Measurements from ENCODE around the gene MORN4.

MORN4 gene

DNA sequence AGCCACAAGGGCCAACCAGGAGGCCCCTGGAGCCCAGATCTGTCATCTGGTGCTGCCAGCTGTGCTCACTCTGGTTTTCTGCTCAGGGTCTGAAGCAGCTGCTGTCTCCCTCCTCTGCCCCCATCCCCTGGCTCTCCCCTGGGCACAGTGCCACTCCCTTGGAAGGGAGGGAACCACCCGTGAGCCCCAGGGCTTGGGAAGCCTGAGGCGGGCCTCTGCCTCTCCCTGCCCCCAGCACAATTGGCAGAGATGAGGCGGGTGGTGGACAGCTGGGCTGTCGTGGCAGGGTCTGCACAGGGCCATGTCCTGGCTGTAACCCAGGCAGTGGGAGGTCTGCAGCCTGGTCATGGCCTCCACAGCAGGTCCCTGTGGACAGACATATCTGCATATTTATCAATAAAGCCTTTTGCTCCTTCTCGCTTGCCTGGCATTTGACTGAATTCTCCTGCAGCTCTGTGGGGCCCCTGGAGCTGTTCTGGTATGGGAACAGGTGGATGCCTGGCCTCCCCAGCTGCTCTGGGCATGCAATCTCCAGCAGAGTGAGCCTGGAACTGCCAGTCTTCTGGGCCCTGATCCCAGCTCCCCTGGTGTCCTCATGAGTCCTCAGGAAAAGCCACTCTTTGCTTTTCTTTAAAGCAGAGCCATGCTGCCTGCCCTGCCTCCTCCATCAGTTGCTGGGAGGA is 62.4 kb downstream of the MORN4 start:
- Histone ChIP-seq H3K9me3 (no peaks in the 10 kb centered on the region), H3K4me1 (peaks cover 8% of the 10 kb centered on the region; the same call in 1 of the 2 replicates), H3K4me3 (ENCODE audit: low read depth, low read length) (no peak overlapping the region), H3K27me3 (no peaks in the 10 kb centered on the region), H3K36me3 (no peaks in the 10 kb centered on the region)
- peak; percentile 56 for DNase-seq
- TF ChIP-seq, protein P1, sequence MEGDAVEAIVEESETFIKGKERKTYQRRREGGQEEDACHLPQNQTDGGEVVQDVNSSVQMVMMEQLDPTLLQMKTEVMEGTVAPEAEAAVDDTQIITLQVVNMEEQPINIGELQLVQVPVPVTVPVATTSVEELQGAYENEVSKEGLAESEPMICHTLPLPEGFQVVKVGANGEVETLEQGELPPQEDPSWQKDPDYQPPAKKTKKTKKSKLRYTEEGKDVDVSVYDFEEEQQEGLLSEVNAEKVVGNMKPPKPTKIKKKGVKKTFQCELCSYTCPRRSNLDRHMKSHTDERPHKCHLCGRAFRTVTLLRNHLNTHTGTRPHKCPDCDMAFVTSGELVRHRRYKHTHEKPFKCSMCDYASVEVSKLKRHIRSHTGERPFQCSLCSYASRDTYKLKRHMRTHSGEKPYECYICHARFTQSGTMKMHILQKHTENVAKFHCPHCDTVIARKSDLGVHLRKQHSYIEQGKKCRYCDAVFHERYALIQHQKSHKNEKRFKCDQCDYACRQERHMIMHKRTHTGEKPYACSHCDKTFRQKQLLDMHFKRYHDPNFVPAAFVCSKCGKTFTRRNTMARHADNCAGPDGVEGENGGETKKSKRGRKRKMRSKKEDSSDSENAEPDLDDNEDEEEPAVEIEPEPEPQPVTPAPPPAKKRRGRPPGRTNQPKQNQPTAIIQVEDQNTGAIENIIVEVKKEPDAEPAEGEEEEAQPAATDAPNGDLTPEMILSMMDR (IDR thresholded peaks at IDR 0.05; ENCODE audit: low read depth, low read length): no peak

DNA sequence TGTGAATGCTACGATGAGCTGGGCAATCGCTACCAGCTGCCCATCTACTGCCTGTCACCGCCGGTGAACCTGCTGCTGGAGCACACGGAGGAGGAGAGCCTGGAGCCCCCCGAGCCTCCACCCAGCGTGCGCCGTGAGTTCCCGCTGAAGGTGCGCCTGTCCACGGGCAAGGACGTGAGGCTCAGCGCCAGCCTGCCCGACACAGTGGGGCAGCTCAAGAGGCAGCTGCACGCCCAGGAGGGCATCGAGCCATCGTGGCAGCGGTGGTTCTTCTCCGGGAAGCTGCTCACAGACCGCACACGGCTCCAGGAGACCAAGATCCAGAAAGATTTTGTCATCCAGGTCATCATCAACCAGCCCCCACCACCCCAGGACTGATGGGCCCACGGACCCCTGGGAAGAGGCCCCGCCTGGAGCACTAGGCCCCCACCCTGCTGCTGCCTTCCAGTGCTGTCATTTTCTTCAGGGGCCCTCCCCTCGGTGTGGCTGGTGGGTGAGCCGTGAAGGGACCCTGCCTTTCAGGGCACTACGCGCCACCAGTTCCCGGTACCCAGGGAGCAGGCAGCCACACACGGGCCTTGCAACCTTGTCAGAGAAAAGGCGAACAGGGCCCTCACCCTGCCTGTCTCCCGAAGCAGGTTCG is 63.0 kb downstream of the MORN4 start:
- no peaks in the 10 kb centered on the region for H3K9me3 ChIP-seq
- TF ChIP-seq, protein P1 (IDR thresholded peaks at IDR 0.05; ENCODE audit: low read depth, low read length): no peak
- no peak for DNase-seq

DNA sequence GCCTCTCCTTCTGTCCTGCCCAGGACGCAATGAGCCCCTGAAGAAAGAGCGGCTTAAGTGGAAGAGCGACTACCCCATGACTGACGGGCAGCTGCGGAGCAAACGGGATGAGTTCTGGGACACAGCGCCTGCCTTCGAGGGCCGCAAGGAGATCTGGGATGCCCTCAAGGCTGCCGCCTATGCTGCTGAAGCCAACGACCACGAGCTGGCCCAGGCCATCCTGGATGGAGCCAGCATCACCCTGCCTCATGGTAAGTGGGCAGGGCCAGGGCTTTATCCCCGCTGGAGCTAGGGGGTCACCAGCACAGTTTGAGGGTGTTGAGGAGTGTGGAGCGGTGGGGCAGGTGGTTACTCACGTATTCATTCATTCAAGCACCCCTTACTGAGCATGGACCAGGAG is 65.4 kb downstream of the MORN4 start:
- Histone ChIP-seq H3K4me1 (peaks cover 8% of the 10 kb centered on the region; the same call in 1 of the 2 replicates), H3K9me3 (no peaks in the 10 kb centered on the region), H3K36me3 (no peaks in the 10 kb centered on the region), H3K27me3 (no peaks in the 10 kb centered on the region), H3K4me3 (ENCODE audit: low read depth, low read length) (no peak overlapping the region)
- TF ChIP-seq, protein P1 (IDR thresholded peaks at IDR 0.05; ENCODE audit: low read depth, low read length): no peak
- no peak for DNase-seq

More for the DNA sequence above, 63.0 kb downstream of the MORN4 start:
- Histone ChIP-seq H3K4me3 (ENCODE audit: low read depth, low read length) (no peak overlapping the region), H3K36me3 (no peaks in the 10 kb centered on the region), H3K27me3 (no peaks in the 10 kb centered on the region), H3K4me1 (peaks cover 8% of the 10 kb centered on the region; the same call in 1 of the 2 replicates)

DNA sequence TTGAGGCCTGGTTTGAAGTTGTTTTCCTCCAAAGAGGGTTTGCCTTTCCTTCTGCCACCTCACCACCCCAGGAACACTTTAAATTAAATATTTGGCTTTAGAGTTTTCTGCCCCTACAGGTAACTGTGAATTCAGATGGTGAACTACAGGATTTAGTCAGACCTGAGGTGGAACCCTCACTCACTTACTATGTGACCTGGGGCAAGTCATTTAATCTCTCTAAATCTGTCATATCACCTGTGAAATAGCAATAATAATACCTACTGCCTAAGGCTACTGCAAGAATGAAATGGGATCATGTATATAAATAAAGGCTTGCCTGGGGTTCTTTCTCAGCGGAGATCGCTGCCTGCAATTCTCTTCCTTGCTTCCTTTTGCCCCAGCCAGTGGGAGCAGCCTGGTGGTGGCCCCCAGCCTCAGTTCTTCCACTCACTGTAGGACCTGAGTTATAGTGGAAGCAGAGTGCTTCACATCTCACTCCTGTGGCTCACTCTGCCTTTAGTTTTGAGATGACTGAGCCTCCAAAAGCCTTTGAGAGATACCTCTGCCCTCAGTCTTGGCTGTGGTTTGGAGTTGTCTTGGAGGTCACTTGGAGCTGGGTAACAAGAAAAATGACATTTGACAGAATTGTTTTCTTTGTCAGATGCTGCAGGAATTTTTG is 66.8 kb downstream of the MORN4 start:
- H3K9me3 ChIP-seq: no peaks in the 10 kb centered on the region
- no peak for DNase-seq
- peaks cover 8% of the 10 kb centered on the region; the same call in 1 of the 2 replicates for H3K4me1 ChIP-seq
- H3K27me3 ChIP-seq: no peaks in the 10 kb centered on the region
- TF ChIP-seq, protein P1 (IDR thresholded peaks at IDR 0.05; ENCODE audit: low read depth, low read length): no peak
- no peaks in the 10 kb centered on the region for H3K36me3 ChIP-seq
- no peak overlapping the region for H3K4me3 ChIP-seq (ENCODE audit: low read depth, low read length)

DNA sequence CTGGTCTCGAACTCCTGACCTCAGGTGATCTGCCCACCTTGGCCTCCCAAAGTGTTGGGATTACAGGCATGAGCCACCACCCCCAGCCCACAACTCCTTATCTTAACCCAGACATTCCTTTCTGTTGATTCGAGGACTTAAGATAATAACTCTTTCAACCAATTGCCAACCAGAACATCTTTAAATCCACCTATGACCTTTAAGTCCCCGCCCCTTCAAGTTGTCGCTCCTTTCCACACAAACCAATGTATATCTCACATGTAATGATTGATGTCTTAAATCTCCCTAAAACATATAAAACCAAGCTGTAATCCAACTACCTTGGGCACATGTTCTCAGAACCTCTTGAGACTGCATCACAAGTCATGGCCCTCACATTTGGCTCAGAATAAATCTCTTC is 68.5 kb downstream of the MORN4 start:
- TF ChIP-seq, protein P1 (IDR thresholded peaks at IDR 0.05; ENCODE audit: low read depth, low read length): no peak
- DNase-seq: no peak
- no peaks in the 10 kb centered on the region for H3K4me1 ChIP-seq
- H3K9me3 ChIP-seq: no peaks in the 10 kb centered on the region
- no peaks in the 10 kb centered on the region for H3K27me3 ChIP-seq
- no peak overlapping the region for H3K4me3 ChIP-seq (ENCODE audit: low read depth, low read length)
- H3K36me3 ChIP-seq: no peaks in the 10 kb centered on the region

Measured in BE2C (cell line).